ENCODE results near the gene MPC1.
"Not testable (repeated sequence)": the region's sequence is repeated elsewhere in the genome, so short reads cannot be mapped to it uniquely, and the experiment has no call there.

MPC1 gene

GRCh38 chr6:166405386-166405785, 22.6 kb upstream of the MPC1 start:
- DNase-seq, result no peak

GRCh38 chr6:166402582-166403277, 20.0 kb upstream of the MPC1 start:
- DNase-seq, result no peak

- DNase-seq, result peak; percentile 70
These were observed 18.0 kb upstream of the MPC1 start for GRCh38 chr6:166400649-166401250.

- DNase-seq, result no peak
These were observed 17.4 kb upstream of the MPC1 start for GRCh38 chr6:166400181-166400580.

- DNase-seq, result no peak
These were observed 15.6 kb upstream of the MPC1 start for GRCh38 chr6:166398348-166398747.

- DNase-seq, result no peak
These were observed 15.1 kb upstream of the MPC1 start for GRCh38 chr6:166397849-166398248.

- no peak for DNase-seq
These were observed 13.0 kb upstream of the MPC1 start for GRCh38 chr6:166395778-166396177.

GRCh38 chr6:166395351-166395750, 12.6 kb upstream of the MPC1 start:
- DNase-seq, result no peak

- no peak for DNase-seq
These were observed 11.5 kb upstream of the MPC1 start for GRCh38 chr6:166394036-166394892.

GRCh38 chr6:166393535-166393823, 10.7 kb upstream of the MPC1 start:
- no peak for DNase-seq

- not testable (repeated sequence) for DNase-seq
These were observed 10.2 kb upstream of the MPC1 start for GRCh38 chr6:166392755-166393534.

GRCh38 chr6:166389119-166389518, 6.4 kb upstream of the MPC1 start:
- no peak for DNase-seq

GRCh38 chr6:166388290-166389004, 5.7 kb upstream of the MPC1 start:
- no peak for DNase-seq

GRCh38 chr6:166387642-166388289, 5.0 kb upstream of the MPC1 start:
- DNase-seq, result no peak

GRCh38 chr6:166387098-166387497, 4.4 kb upstream of the MPC1 start:
- DNase-seq, result not testable (repeated sequence)

- DNase-seq, result no peak
These were observed 3.4 kb upstream of the MPC1 start for GRCh38 chr6:166386111-166386510.

- DNase-seq, result not testable (repeated sequence)
These were observed 1.1 kb upstream of the MPC1 start for GRCh38 chr6:166383802-166384363.

- DNase-seq, result no peak
These were observed 224 bp downstream of the MPC1 start for GRCh38 chr6:166382500-166382932.

- DNase-seq, result peak; percentile 85
These were observed 824 bp downstream of the MPC1 start for GRCh38 chr6:166381733-166382499.

GRCh38 chr6:166381381-166381732, 1.4 kb downstream of the MPC1 start:
- DNase-seq, result no peak

- DNase-seq, result no peak
These were observed 2.9 kb downstream of the MPC1 start for GRCh38 chr6:166379800-166380199.

All from NCI-H1105 (cell line).